Common myeloid progenitor, CD34-positive (primary cell): ENCODE results near the gene DPCD.

Experiments used
- CTCF ChIA-PET: fragments of 350-600 bp; sonication (Branson Sonifier 250); formaldehyde crosslinking; loops from one replicate; lab custom pipeline; 2021; ENCODE audit warnings: antibody characterized with exemption; lab: Charles Lee
- POLR2A ChIA-PET: fragments of 350-600 bp; sonication (Branson Sonifier 250); formaldehyde crosslinking; loops from one replicate; lab custom pipeline; 2021; ENCODE audit warnings: antibody characterized with exemption; lab: Charles Lee
- DNase-seq, 3 donors: peaks; one replicate each; pipeline versions ENCODE4 v3.0.0 to v3.0.0-alpha.2; 2013
- H3K27ac ChIP-seq, 2 experiments: 1 replicate in 1 of 2; 2 replicates in 1 of 2; pipeline ENCODE4 v1.7.0; 2013; ENCODE audit warnings: inconsistent platforms in 2 of 2, low read length in 2 of 2, mild to moderate bottlenecking in 2 of 2, low read depth in 1 of 2, moderate library complexity in 1 of 2; ENCODE audit not compliant: severe bottlenecking in 2 of 2, insufficient read depth in 1 of 2, poor library complexity in 1 of 2
- H3K27me3 ChIP-seq, 5 experiments: replicated peaks in 2 of 5; 1 replicate in 3 of 5; 2 replicates in 2 of 5; pipeline versions ENCODE4 v1.6.1 to v1.7.0; 2013; ENCODE audit warnings: low read length in 4 of 5, mild to moderate bottlenecking in 2 of 5, moderate library complexity in 2 of 5, inconsistent platforms in 1 of 5; ENCODE audit not compliant: insufficient read depth in 5 of 5, control insufficient read depth in 4 of 5
- H3K36me3 ChIP-seq, 4 experiments: 1 replicate in 2 of 4; 2 replicates in 2 of 4; pipeline versions ENCODE4 v1.6.1 to v1.7.0; 2013; ENCODE audit warnings: low read length in 3 of 4, control low read depth in 1 of 4, mild to moderate bottlenecking in 1 of 4; ENCODE audit not compliant: control insufficient read depth in 4 of 4, insufficient read depth in 4 of 4
- H3K4me1 ChIP-seq, 4 experiments: 1 replicate in 3 of 4; 2 replicates in 1 of 4; pipeline versions ENCODE4 v1.6.1 to v1.7.1; 2013; ENCODE audit warnings: low read length in 3 of 4, mild to moderate bottlenecking in 3 of 4, control low read depth in 1 of 4, inconsistent platforms in 1 of 4, moderate library complexity in 1 of 4; ENCODE audit not compliant: control insufficient read depth in 4 of 4, insufficient read depth in 4 of 4; ENCODE audit errors: control extremely low read depth in 1 of 4
- H3K4me3 ChIP-seq, 7 experiments: 1 replicate in 4 of 7; 2 replicates in 3 of 7; pipeline versions ENCODE4 v1.5.1 to v1.7.0; 2013; ENCODE audit warnings: mild to moderate bottlenecking in 7 of 7, low read length in 6 of 7, moderate library complexity in 6 of 7, inconsistent platforms in 2 of 7, low read depth in 2 of 7, control low read depth in 1 of 7; ENCODE audit not compliant: insufficient read depth in 4 of 7, control insufficient read depth in 1 of 7; ENCODE audit errors: extremely low read depth in 1 of 7
- H3K9me3 ChIP-seq, 5 experiments: 1 replicate in 4 of 5; 2 replicates in 1 of 5; pipeline versions ENCODE4 v1.6.1 to v1.7.1; 2013; ENCODE audit warnings: low read length in 4 of 5, mild to moderate bottlenecking in 2 of 5, inconsistent platforms in 1 of 5, low read depth in 1 of 5, moderate library complexity in 1 of 5; ENCODE audit not compliant: control insufficient read depth in 4 of 5, insufficient read depth in 2 of 5; ENCODE audit errors: control extremely low read depth in 1 of 5
- WGBS: methylation state at CpG from one replicate; pipeline ENCODE4 v1.1.5; 2013; ENCODE audit not compliant: insufficient coverage; 5-methylcytosine and 5-hydroxymethylcytosine counted together

Gene DPCD

DNA sequence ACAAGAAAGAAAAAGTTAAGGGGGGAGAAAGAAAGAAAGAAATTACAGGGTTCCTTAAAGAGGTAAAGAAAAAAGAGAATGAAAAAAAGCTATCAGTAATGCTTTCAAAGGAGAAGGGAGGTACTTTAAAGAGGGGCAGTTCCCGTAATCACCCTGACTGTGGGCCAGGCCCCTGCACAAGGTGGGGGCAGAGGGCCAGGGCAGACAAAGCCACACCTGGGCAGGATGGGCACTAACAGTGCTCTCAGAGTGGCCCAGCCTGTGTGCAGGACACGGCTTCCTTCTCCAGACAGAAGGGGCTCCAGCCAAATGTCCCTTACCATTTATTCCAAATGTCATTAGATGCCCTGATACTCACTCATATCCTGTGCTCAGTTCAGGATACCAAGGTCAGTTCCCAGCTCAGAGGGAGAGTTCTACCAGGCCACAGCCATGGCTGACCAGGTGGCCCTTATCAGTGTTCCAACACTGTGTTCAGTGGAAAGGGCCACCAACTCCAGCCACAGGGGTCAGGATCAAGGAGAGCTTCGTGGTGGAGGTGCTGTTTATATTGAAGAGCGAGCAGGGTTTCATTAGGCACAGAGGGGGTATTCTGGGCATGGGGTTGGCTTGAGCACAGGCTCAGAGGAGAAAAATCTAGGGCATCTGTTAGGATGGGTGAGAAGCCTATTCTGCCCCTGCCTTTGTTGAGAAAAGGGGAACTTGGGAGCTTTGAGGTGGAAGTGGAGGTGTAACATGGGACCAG, 29.9 kb downstream of the DPCD start:
- peaks cover 5 to 30% (median 23%) of the 10 kb centered on the region in 4 experiments for H3K36me3 ChIP-seq
- CTCF ChIA-PET, result interaction anchor here (1.2 to 2.3 kb wide), 3 partner anchors 13 to 163 kb away, joined by 3 to 7 read pairs (median 3); no protein-coding TSS in a partner anchor

DNA sequence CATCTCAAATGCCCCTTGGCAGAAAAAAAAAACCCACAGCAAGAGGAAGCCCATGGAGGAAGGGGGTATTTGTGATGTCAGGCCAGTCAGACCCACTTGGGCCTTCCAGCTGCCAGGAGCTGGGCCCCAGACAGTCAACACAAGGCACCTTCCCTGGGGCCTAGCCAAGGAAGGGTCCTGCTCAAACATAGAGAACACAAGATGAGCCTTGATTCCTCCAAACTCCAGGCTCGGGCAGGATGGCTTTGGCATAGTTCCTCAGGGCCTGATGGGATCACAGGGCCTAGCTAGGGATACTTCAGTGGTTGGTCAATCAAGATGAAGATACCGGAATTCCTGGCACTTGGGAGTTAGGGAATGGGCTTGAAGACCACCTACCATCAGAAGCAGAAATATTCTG, 30.8 kb downstream of the DPCD start:
- ChIA-PET CTCF (interaction anchor here (0.7 to 2.3 kb wide), 3 partner anchors 16 to 406 kb away, joined by 3 to 7 read pairs (median 3); no protein-coding TSS in a partner anchor), POLR2A (no interaction called here)
- Histone ChIP-seq H3K27ac (no peak overlapping the region), H3K4me3 (no peak overlapping the region), H3K27me3 (no peaks in the 10 kb centered on the region), H3K4me1 (peaks cover 0 to 13% (median 3%) of the 10 kb centered on the region in 4 experiments), H3K9me3 (no peaks in the 10 kb centered on the region), H3K36me3 (peaks cover 9 to 35% (median 25%) of the 10 kb centered on the region in 4 experiments)
- no peak for DNase-seq
- WGBS, result 100% methylated on average over 2 of the region's 2 CpGs

More for the DNA sequence above, 29.9 kb downstream of the DPCD start:
- Histone ChIP-seq H3K9me3 (no peaks in the 10 kb centered on the region), H3K27me3 (no peaks in the 10 kb centered on the region), H3K4me3 (no peak overlapping the region), H3K27ac (peak overlapping the region in 1 of 2 experiments; percentile 1), H3K4me1 (peaks cover 0 to 13% (median 3%) of the 10 kb centered on the region in 4 experiments)
- POLR2A ChIA-PET, result no interaction called here
- WGBS, result 98% methylated on average over 4 of the region's 4 CpGs
- no peak for DNase-seq

DNA sequence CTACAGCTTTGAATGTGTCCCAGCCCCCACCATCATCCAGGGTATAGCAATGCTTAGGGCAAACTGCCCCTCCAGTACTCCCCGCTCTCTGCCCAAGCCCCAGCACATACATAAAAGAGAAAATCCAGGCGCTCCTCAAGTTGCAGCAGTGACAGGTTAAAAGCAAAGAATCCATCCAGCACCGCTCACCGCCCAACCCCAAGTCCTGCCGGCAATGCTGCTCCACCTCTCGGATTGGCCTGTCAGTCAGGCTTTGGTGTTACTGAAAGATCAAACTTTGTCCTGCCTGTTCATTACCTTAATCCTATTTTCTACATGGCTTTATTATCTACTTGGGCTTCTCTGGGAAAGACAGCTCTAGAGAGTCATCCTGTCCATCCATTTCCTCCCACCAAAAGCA, 31.9 kb downstream of the DPCD start:
- H3K36me3 ChIP-seq, result peaks cover 10 to 39% (median 29%) of the 10 kb centered on the region in 4 experiments
- H3K9me3 ChIP-seq, result no peaks in the 10 kb centered on the region
- H3K27me3 ChIP-seq, result no peaks in the 10 kb centered on the region
- no peak overlapping the region for H3K4me3 ChIP-seq
- ChIA-PET CTCF (interaction anchor here (0.5 kb wide), 1 partner anchor 246 kb away, joined by 3 read pairs; no protein-coding TSS in a partner anchor), POLR2A (no interaction called here)
- H3K4me1 ChIP-seq, result peaks cover 0 to 13% (median 3%) of the 10 kb centered on the region in 4 experiments
- 100% methylated on average over 6 of the region's 6 CpGs for WGBS
- DNase-seq, result no peak
- H3K27ac ChIP-seq, result no peak overlapping the region

DNA sequence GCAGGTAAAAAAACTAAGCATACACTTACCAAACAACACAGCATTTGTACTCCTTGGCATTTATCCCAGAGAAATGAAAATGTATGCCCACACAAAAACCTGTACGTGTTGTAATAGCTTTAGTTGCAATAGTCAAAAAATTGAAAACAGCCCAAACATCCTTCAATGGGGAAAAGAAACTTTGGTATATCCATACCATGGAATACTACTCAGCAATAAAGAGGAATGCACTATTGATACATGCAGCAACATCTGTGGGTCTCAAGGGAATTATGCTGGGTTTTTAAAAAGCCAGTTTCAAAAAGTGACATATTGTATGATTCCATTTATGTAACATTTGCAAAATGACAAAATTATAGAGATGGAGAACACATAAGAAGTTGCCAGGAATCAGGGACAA, 35.4 kb downstream of the DPCD start:
- Histone ChIP-seq H3K4me1 (peaks cover 0 to 4% (median 0%) of the 10 kb centered on the region in 4 experiments), H3K27me3 (no peaks in the 10 kb centered on the region), H3K9me3 (no peaks in the 10 kb centered on the region), H3K4me3 (no peak overlapping the region), H3K36me3 (peaks cover 8 to 25% (median 25%) of the 10 kb centered on the region in 4 experiments), H3K27ac (no peak overlapping the region)
- DNase-seq, result no peak
- 100% methylated on average over 1 of the region's 1 CpG for WGBS
- ChIA-PET POLR2A (no interaction called here), CTCF (interaction anchor here (1.1 to 1.9 kb wide), 2 partner anchors 54 to 157 kb away, joined by 4 read pairs; no protein-coding TSS in a partner anchor)

DNA sequence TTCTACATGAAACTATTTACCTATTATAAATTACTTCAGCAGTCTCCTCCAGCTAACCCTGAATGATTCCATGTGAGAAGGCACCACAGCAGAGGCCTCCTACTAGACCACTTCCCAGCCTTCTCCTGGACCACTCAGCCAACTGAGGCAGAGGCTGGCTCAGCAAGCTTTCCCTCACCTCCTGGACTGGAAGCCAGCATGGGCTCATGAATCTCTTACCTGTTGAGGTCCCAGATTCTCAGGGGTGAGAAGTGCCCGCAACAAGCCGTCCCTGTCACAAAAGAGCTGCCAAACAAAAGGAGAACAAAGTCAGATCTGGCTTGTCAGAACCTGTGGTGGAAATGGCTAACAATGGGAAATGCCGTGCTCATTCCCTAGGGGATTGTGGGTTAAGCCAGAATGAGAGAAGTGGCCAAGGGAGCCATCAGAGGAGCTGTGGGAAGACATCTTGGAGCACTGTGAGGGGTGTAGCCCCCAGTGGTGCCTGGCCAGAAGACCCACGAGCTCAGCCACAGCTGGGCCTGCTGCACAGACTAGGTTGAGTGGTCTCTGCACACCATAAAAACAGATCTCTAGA, 36.5 kb downstream of the DPCD start:
- ChIA-PET CTCF (no interaction called here), POLR2A (no interaction called here)
- 94% methylated on average over 4 of the region's 4 CpGs for WGBS
- H3K36me3 ChIP-seq, result peaks cover 8 to 23% (median 19%) of the 10 kb centered on the region in 4 experiments
- no peak overlapping the region for H3K27ac ChIP-seq
- no peaks in the 10 kb centered on the region for H3K4me1 ChIP-seq
- no peaks in the 10 kb centered on the region for H3K9me3 ChIP-seq
- no peak overlapping the region for H3K4me3 ChIP-seq
- no peak for DNase-seq
- no peaks in the 10 kb centered on the region for H3K27me3 ChIP-seq

DNA sequence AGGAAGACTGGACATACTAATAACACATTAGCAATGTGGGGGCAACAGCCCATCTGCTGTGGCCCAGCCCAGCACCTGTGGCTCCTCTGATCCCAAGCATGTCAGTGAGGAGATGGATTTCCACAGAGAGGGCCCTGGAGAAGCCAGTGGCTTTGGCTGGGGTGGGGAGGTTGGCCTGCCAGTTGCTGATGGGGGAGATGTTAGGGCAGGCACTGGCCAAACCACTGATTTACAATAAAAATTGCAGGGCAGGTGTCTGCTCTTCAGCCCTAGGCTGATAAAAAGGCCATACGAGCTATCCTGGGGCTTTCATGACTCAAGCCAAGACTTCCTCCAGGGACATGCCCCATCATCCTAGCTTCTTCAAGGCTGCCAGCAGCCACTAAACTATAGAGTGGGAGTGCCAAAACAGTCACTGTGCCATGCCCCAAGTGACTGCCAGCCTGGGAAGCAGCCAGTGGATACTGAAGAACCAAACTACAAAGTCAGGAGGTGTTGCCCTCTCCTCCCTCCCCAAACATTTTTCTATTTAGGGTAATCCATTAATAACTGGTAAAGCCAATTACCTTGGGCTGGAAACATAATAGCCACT, 37.8 kb downstream of the DPCD start:
- no peaks in the 10 kb centered on the region for H3K27me3 ChIP-seq
- H3K4me3 ChIP-seq, result no peak overlapping the region
- peaks cover 7 to 23% (median 20%) of the 10 kb centered on the region in 4 experiments for H3K36me3 ChIP-seq
- no peaks in the 10 kb centered on the region for H3K9me3 ChIP-seq
- ChIA-PET CTCF (no interaction called here), POLR2A (no interaction called here)
- H3K27ac ChIP-seq, result no peak overlapping the region
- H3K4me1 ChIP-seq, result no peaks in the 10 kb centered on the region
- DNase-seq, result no peak
- WGBS, result 88% methylated on average over 1 of the region's 1 CpG
